Mucosa of rectum (tissue), 2 donors: ENCODE data around the gene HK3.

Source experiments
- H3K27ac ChIP-seq, 2 donors: one replicate each; pipeline ENCODE4 v1.7.0; 2013; ENCODE audit warnings: inconsistent platforms in 2 of 2, low read depth in 2 of 2, low read length in 2 of 2
- H3K27me3 ChIP-seq, 2 donors: one replicate each; pipeline ENCODE4 v1.7.0; 2013; ENCODE audit warnings: low read length in 2 of 2; ENCODE audit not compliant: control insufficient read depth in 2 of 2, insufficient read depth in 2 of 2
- H3K36me3 ChIP-seq, 2 donors: one replicate each; pipeline ENCODE4 v1.7.0; 2013; ENCODE audit warnings: low read length in 2 of 2; ENCODE audit not compliant: control insufficient read depth in 2 of 2, insufficient read depth in 2 of 2
- H3K4me1 ChIP-seq, 2 donors: one replicate each; pipeline ENCODE4 v1.7.0; 2013; ENCODE audit warnings: low read length in 2 of 2, mild to moderate bottlenecking in 1 of 2; ENCODE audit not compliant: control insufficient read depth in 2 of 2, insufficient read depth in 2 of 2
- H3K4me3 ChIP-seq, 2 donors: one replicate each; pipeline ENCODE4 v1.7.0; 2013; ENCODE audit warnings: low read length in 2 of 2
- H3K9ac ChIP-seq, 2 donors: one replicate each; pipeline ENCODE4 v1.7.0; 2013; ENCODE audit warnings: low read length in 2 of 2, low read depth in 1 of 2, mild to moderate bottlenecking in 1 of 2
- H3K9me3 ChIP-seq, 2 donors: one replicate each; pipeline ENCODE4 v1.7.0; 2013; ENCODE audit warnings: low read length in 2 of 2; ENCODE audit not compliant: control insufficient read depth in 2 of 2
- donor health status: healthy.
- donor health status: Normal muscosa, but diverticular disease.

Gene HK3

GRCh38 chr5:176904276-176904675 is 5.1 kb upstream of the HK3 start:
- Histone ChIP-seq H3K4me3 (no peak overlapping the region), H3K4me1 (no peaks in the 10 kb centered on the region), H3K27me3 (no peaks in the 10 kb centered on the region), H3K36me3 (peaks cover 49 to 57% of the 10 kb centered on the region in 2 donors), H3K9me3 (no peaks in the 10 kb centered on the region), H3K27ac (no peak overlapping the region), H3K9ac (no peak overlapping the region)

- H3K4me1 ChIP-seq: no peaks in the 10 kb centered on the region
- no peak overlapping the region for H3K27ac ChIP-seq
- H3K4me3 ChIP-seq: no peak overlapping the region
- H3K36me3 ChIP-seq: peaks cover 41 to 50% of the 10 kb centered on the region in 2 donors
- no peaks in the 10 kb centered on the region for H3K27me3 ChIP-seq
- no peaks in the 10 kb centered on the region for H3K9me3 ChIP-seq
- H3K9ac ChIP-seq: no peak overlapping the region
These were observed 3.9 kb upstream of the HK3 start for GRCh38 chr5:176902911-176903664.

- peaks cover 36 to 46% of the 10 kb centered on the region in 2 donors for H3K36me3 ChIP-seq
- H3K9ac ChIP-seq: no peak overlapping the region
- no peak overlapping the region for H3K4me3 ChIP-seq
- no peaks in the 10 kb centered on the region for H3K9me3 ChIP-seq
- no peaks in the 10 kb centered on the region for H3K4me1 ChIP-seq
- H3K27ac ChIP-seq: no peak overlapping the region
- no peaks in the 10 kb centered on the region for H3K27me3 ChIP-seq
These were observed 3.1 kb upstream of the HK3 start for GRCh38 chr5:176902102-176902814.

- peaks cover 28 to 38% of the 10 kb centered on the region in 2 donors for H3K36me3 ChIP-seq
These were observed 2.3 kb upstream of the HK3 start for GRCh38 chr5:176901260-176902101.

GRCh38 chr5:176900780-176901204 is 1.6 kb upstream of the HK3 start:
- Histone ChIP-seq H3K4me3 (no peak overlapping the region), H3K9ac (no peak overlapping the region), H3K9me3 (no peaks in the 10 kb centered on the region), H3K4me1 (no peaks in the 10 kb centered on the region), H3K36me3 (peaks cover 22 to 31% of the 10 kb centered on the region in 2 donors), H3K27ac (no peak overlapping the region), H3K27me3 (no peaks in the 10 kb centered on the region)

More at GRCh38 chr5:176901260-176902101, 2.3 kb upstream of the HK3 start:
- Histone ChIP-seq H3K9me3 (no peaks in the 10 kb centered on the region), H3K27ac (no peak overlapping the region), H3K4me3 (no peak overlapping the region), H3K27me3 (no peaks in the 10 kb centered on the region), H3K9ac (no peak overlapping the region), H3K4me1 (no peaks in the 10 kb centered on the region)

- Histone ChIP-seq H3K4me3 (no peak overlapping the region), H3K27ac (no peak overlapping the region), H3K9me3 (no peaks in the 10 kb centered on the region), H3K36me3 (peaks cover 15 to 25% of the 10 kb centered on the region in 2 donors), H3K4me1 (no peaks in the 10 kb centered on the region), H3K27me3 (no peaks in the 10 kb centered on the region), H3K9ac (no peak overlapping the region)
These were observed 1.0 kb upstream of the HK3 start for GRCh38 chr5:176899946-176900779.

- no peaks in the 10 kb centered on the region for H3K4me1 ChIP-seq
- no peak overlapping the region for H3K27ac ChIP-seq
- no peaks in the 10 kb centered on the region for H3K9me3 ChIP-seq
- no peak overlapping the region for H3K9ac ChIP-seq
- no peak overlapping the region for H3K4me3 ChIP-seq
- H3K27me3 ChIP-seq: no peaks in the 10 kb centered on the region
- H3K36me3 ChIP-seq: peaks cover 0 to 2% of the 10 kb centered on the region in 2 donors
These were observed 1.9 kb downstream of the HK3 start for GRCh38 chr5:176897263-176897662.

- no peaks in the 10 kb centered on the region for H3K27me3 ChIP-seq
- H3K9ac ChIP-seq: no peak overlapping the region
- H3K4me3 ChIP-seq: no peak overlapping the region
- H3K4me1 ChIP-seq: peaks cover 0 to 2% of the 10 kb centered on the region in 2 donors
- H3K9me3 ChIP-seq: no peaks in the 10 kb centered on the region
- no peaks in the 10 kb centered on the region for H3K36me3 ChIP-seq
- no peak overlapping the region for H3K27ac ChIP-seq
These were observed 3.3 kb downstream of the HK3 start for GRCh38 chr5:176895831-176896230.

- no peaks in the 10 kb centered on the region for H3K27me3 ChIP-seq
- peaks cover 0 to 2% of the 10 kb centered on the region in 2 donors for H3K4me1 ChIP-seq
- H3K36me3 ChIP-seq: no peaks in the 10 kb centered on the region
- H3K9me3 ChIP-seq: no peaks in the 10 kb centered on the region
- no peak overlapping the region for H3K27ac ChIP-seq
- H3K4me3 ChIP-seq: no peak overlapping the region
- H3K9ac ChIP-seq: no peak overlapping the region
These were observed 4.8 kb downstream of the HK3 start for GRCh38 chr5:176894298-176894697.
